SK-N-SH (cell line): ENCODE results near the gene ARMC7.

ENCODE experiments used
- CHD2 ChIP-seq: fragments of 150-350 bp; IDR thresholded peaks from 2 replicates; pipeline ENCODE4 v1.6.1; 2018; ENCODE audit warnings: low read length; ENCODE audit not compliant: partially characterized antibody
- CTCF ChIP-seq: fragments of 200-600 bp; sonication (generic); IDR thresholded peaks from 2 replicates; pipeline ENCODE4 v1.6.1; 2017; ENCODE audit warnings: antibody characterized with exemption, mild to moderate bottlenecking, moderate library complexity
- EP300 ChIP-seq, 2 experiments: IDR thresholded peaks; 2 replicates each; pipeline versions ENCODE4 v1.4.0 to v1.6.1; 2012; ENCODE audit warnings: borderline replicate concordance in 1 of 2, low read depth in 1 of 2, low read length in 1 of 2
- EZH2phosphoT487 ChIP-seq: fragments of 200-600 bp; sonication (generic); IDR thresholded peaks from 2 replicates; pipeline ENCODE4 v1.6.1; 2017; ENCODE audit warnings: low read depth, mixed run types, mild to moderate bottlenecking, antibody characterized with exemption, moderate library complexity, borderline replicate concordance
- FOXJ3 ChIP-seq: sonication (generic); formaldehyde crosslinking; IDR thresholded peaks from 2 replicates; pipeline ENCODE4 v1.5.1; 2020; ENCODE audit warnings: mild to moderate bottlenecking, missing genetic modification reagents
- PBX3 ChIP-seq: IDR thresholded peaks from 2 replicates; pipeline ENCODE4; 2012
- POLR2AphosphoS5 ChIP-seq: IDR thresholded peaks from 2 replicates; pipeline ENCODE4 v1.6.1; 2012; ENCODE audit warnings: low read depth, low read length
- REST ChIP-seq: IDR thresholded peaks from 2 replicates; pipeline ENCODE4 v1.6.1; 2012; ENCODE audit warnings: mild to moderate bottlenecking, low read depth, low read length, moderate library complexity
- SIN3A ChIP-seq: IDR thresholded peaks from 2 replicates; pipeline ENCODE4 v1.6.1; 2012; ENCODE audit warnings: low read depth, mild to moderate bottlenecking, low read length, moderate library complexity, borderline replicate concordance
- TAF1 ChIP-seq: IDR thresholded peaks from 2 replicates; pipeline ENCODE4 v1.6.1; 2012; ENCODE audit warnings: low read depth, mild to moderate bottlenecking, low read length, moderate library complexity, borderline replicate concordance

- no peak for TF ChIP-seq FOXJ3 (CRISPR knock-in tag)
- no peak for TF ChIP-seq PBX3
- no peak for TF ChIP-seq EP300 (IDR thresholded peaks at IDR 0.05; ENCODE audit: borderline replicate concordance in 1 of 2, low read depth in 1 of 2, low read length in 1 of 2)
- no peak for TF ChIP-seq TAF1
- TF ChIP-seq CTCF = no peak
- no peak for TF ChIP-seq SIN3A
- TF ChIP-seq CHD2 = no peak
- no peak for TF ChIP-seq REST
- TF ChIP-seq EZH2phosphoT487 = no peak
- no peak for TF ChIP-seq POLR2AphosphoS5
These were observed 7.4 kb upstream of the ARMC7 start for GRCh38 chr17:75102385-75102821.
